Activated T-cell treated with anti-CD3 and anti-CD28 coated beads for 4 hours (primary cell): Measurements from ENCODE around the gene CDRT4.

Source experiments
- DNase-seq: peaks from one replicate; pipeline ENCODE4 v3.0.0-alpha.2; 2020

CDRT4 gene

GRCh38 chr17:15388356-15389041, 78.9 kb downstream of the CDRT4 start:
- no peak for DNase-seq

DNA sequence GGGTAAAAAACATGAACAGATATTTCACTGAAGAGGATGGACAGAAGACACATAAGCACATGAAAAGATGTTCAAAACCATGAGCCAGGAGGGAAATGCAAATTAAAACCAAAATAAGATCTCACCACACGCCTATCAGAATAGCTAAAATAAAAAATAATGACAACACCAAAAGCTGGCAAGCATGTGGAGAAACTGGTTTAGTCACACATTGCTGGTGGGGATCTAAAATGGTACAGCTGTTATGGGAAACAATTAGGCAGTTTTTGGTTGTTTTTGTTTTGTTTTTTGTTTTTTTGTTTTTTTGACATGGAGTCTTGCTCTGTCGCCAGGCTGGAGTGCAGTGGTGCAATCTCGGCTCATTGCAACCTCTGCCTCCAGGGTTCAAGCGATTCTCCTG, 81.3 kb downstream of the CDRT4 start:
- DNase-seq, result no peak
